DND-41 (cell line): Measurements from ENCODE around the gene AGFG2.

Experiments
- CTCF ChIP-seq: IDR thresholded peaks from 2 replicates; pipeline ENCODE4 v1.5.1; 2012; ENCODE audit warnings: borderline replicate concordance, low read length, moderate library complexity, mild to moderate bottlenecking; ENCODE audit not compliant: poor library complexity, severe bottlenecking; ENCODE audit errors: extremely low read depth
- EZH2 ChIP-seq: IDR thresholded peaks from 3 replicates; pipeline ENCODE4 v1.6.1; 2012; ENCODE audit warnings: borderline replicate concordance, low read depth, mild to moderate bottlenecking, moderate library complexity, low read length, inconsistent platforms; ENCODE audit not compliant: severe bottlenecking

- TF ChIP-seq CTCF (no peak), EZH2 (no peak)
These were observed 59.4 kb downstream of the AGFG2 start for GRCh38 chr7:100598425-100598824.
